ENCODE results near the gene ZDHHC22.
A peak's percentile ranks its signal among the peaks of the same experiment; 100 is the strongest.

Gene ZDHHC22

GRCh38 chr14:77130386-77130785 lies 11.2 kb downstream of the ZDHHC22 start:
- DNase-seq (ENCODE audit: low spot score) = no peak

- DNase-seq (ENCODE audit: low spot score) = no peak
These were observed 13.1 kb downstream of the ZDHHC22 start for GRCh38 chr14:77128414-77128891.

- DNase-seq (ENCODE audit: low spot score) = no peak
These were observed 15.1 kb downstream of the ZDHHC22 start for GRCh38 chr14:77126461-77126990.

DNA sequence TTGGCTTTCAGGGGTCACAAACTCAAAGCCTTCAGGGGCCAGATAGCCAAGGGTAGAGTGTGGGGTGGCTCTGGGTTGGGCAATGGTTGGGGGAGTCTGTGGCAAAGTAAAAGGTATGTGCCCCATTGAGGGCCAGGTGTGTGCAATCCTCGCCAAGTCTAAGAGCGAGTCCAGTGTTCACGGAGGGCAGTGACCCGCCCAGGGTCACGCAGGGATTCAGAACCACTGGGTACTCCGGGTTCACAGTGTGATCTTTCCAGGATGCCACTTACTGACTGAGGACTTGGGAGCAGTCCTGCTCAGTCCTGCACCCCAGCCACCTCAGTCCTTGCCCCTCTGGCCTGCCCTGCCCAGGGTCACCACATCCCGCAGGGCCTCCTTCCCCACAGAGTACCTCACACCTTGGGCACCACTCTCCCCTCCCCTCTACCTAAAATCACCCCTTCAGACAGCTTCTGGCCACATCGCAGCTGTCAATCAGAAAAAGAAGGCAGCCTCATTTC lies 15.7 kb downstream of the ZDHHC22 start:
- DNase-seq (ENCODE audit: low spot score) = no peak

DNA sequence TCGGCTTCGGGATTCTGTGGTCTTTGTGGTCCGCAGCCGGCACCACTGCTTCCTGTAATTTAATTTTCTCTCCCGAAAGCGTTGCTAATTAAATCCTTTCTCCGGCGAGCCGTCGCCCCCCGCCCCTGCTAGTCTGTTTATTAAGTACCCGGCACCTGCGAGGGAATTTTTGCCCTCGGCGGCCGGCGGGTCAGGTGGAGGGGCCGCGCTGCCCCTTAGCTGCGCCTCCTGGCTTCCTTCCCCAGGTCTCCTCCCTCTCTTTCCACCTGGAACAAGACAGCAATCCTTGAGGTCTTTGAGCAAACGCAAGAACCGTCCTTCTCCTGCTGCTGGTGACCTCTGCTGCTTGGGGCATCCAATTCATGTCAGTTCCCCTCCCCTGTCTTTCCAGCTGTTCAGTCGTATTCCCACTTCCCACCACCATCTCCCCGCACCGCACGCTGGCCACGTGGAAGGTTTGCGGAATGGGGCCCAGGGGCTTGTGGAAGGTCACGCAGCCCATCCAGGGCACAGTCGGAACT lies 16.2 kb downstream of the ZDHHC22 start:
- no peak for DNase-seq (ENCODE audit: low spot score)

DNA sequence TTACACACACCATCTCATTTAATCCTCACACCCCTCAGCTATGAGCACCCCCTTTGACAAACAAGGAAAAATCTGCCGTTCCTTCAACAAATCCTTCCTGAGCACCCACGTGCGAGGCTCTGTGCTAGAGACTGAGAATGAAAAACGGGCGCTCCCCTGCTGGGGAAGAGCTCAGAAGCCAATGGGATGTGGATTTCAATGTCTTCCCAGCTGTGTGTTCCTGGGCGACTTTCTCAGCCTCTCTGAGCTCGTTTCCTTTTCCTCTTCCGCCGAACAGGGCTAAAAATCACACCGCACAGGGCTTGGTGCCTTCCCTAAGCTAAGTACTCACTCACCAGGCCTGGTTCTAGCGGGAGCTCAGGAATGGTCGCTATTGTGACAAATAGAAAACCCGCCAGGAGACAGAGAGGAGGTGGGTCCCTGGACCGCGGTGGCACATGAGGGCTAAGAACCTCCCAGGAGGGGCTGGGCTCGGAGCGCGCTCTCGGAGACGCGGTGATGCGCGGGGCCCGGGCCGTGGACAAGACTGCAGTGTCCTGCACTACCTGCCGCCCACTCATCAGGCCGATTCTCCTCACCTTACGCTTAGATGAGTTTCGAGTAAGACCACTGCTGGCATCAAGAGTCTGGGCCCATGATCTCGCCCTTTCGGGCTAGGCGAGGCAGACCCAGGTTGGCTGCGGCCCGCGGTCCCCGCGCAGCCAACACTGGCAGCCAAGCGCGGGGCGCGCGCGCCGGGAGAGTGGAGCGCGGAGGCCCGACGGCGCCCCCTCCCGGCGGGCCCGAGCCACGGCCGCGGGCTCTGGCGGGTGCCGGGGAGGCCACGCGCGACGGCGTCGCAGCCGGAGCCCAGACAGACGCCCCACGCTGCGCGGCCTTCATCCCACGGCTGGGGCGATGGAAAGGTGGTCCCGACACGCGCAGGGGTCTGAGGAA lies 17.0 kb downstream of the ZDHHC22 start:
- DNase-seq (ENCODE audit: low spot score) = peak; percentile 40

- no peak for DNase-seq (ENCODE audit: low spot score)
These were observed 17.9 kb downstream of the ZDHHC22 start for GRCh38 chr14:77123381-77124325.

- DNase-seq (ENCODE audit: low spot score) = no peak
These were observed 19.0 kb downstream of the ZDHHC22 start for GRCh38 chr14:77122526-77123125.

GRCh38 chr14:77120771-77121743 lies 20.5 kb downstream of the ZDHHC22 start:
- DNase-seq (ENCODE audit: low spot score) = no peak

- no peak for DNase-seq (ENCODE audit: low spot score)
These were observed 21.7 kb downstream of the ZDHHC22 start for GRCh38 chr14:77119851-77120250.

- DNase-seq (ENCODE audit: low spot score) = no peak
These were observed 25.3 kb downstream of the ZDHHC22 start for GRCh38 chr14:77116172-77116817.

GRCh38 chr14:77114609-77115008 lies 27.0 kb downstream of the ZDHHC22 start:
- no peak for DNase-seq (ENCODE audit: low spot score)

GRCh38 chr14:77113644-77114043 lies 27.9 kb downstream of the ZDHHC22 start:
- DNase-seq (ENCODE audit: low spot score) = no peak

DNA sequence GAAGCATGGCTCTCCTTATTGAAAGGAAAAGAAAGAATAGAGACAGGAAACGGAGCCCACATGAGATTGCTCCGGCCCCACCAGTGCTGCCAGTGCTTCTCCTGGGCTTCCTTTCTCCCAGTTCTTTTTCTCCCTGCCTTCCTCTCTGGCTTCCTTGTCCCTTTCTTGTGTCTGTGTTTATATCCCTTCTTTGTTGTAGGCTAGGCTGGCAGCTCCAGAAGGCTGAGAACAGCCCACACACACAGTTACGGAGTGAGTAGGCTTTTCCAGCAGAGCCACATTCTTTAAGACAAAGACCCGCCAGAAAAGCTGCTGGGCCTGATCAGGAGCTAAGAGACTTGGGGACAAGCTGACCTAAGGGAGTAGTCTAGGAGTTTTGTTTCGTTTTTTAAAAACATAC lies 30.6 kb downstream of the ZDHHC22 start:
- DNase-seq (ENCODE audit: low spot score) = no peak

DNA sequence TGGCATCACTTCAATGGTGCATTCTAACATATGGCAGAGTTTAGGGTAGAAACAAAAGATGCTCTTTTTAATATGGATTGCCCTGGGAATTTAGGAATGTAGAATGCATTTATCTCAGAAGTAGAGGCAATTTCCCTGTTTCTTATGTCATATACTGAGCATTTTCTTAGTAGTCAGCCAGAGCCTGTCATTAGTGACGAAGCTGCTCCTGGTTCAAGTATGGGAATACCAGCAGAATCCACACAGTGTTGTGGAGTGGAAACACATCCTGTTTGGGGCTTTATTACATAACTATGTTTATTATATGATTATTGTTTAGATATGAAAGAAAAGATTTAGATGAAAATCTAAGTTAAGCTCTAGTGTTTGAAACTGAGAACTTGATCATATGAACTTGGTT lies 31.3 kb downstream of the ZDHHC22 start:
- DNase-seq (ENCODE audit: low spot score) = no peak

- DNase-seq (ENCODE audit: low spot score) = no peak
These were observed 31.9 kb downstream of the ZDHHC22 start for GRCh38 chr14:77109656-77110055.

DNA sequence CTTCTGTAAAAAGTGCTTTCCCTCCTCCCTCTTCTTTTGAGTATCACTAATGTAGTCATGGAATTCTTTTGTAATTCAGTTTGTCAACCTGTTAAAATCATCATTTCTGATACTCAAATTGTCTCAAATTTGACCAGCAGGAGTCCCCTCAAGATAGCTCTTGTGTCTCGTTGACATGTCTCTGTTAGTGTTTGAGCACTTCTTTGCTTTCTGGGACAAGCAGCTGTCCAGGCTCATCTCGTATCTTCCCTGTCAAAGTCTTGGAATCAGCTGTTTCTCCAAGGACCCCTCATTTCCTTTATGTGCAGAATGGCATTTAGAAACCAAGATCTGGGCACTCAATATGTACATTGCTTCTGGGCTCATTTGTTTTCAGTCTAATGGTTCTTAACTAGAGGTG lies 32.8 kb downstream of the ZDHHC22 start:
- DNase-seq (ENCODE audit: low spot score) = no peak

DNA sequence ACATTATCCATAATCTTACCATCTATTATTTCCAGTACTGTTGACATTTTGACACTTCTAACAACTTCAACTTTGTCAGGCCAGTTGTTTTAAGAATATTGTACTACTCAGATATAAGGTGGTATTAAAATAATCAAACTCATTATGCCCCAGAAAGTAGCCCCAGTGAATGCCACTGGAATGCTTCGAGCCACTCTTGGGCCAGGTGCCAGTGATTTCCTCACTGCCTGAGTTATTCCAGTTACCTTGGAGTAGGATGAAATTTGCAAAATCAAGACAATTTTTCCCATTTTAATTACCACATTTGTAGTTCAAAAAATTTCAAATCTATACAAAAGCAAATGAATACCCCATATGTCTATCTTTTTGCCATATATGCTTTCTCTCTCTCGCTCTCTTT lies 34.4 kb downstream of the ZDHHC22 start:
- no peak for DNase-seq (ENCODE audit: low spot score)

DNA sequence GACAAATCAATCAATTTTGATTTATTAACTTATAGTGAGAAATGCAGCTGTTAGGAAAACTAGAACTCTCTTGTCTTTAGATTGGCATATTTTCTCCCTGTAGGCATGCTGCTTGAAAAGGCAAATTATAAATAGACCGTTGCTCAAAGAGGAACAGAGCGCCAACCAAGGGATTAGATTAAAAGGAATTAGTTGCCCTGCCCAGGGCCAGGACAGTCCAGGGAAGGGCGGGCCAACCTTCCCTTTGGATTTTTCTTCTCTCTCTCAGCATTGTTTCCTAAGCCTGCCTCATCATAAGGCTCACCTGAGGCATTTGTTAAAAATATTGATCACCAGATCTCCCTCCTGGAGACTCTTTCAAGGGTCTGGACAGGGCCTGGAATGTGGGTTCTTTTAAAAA lies 34.9 kb downstream of the ZDHHC22 start:
- DNase-seq (ENCODE audit: low spot score) = no peak
